Neural progenitor cell (in vitro differentiated cells): ENCODE data around the gene USP9X. TPM values are rescaled to one million over a fixed set of nuclear protein-coding genes. Genes with fewer than 3 reads are reported as not detected.

ENCODE experiments used
- DNase-seq: peaks from one replicate; pipeline ENCODE4 v3.0.0-alpha.2; 2016; ENCODE audit warnings: low spot score
- H2AFZ ChIP-seq: fragments of 200-600 bp; sonication (generic); replicated peaks from 2 replicates; pipeline ENCODE4 v1.6.1; 2016; ENCODE audit warnings: antibody characterized with exemption
- H3F3A ChIP-seq: fragments of 200-600 bp; sonication (generic); 2 replicates; pipeline ENCODE4 v1.6.1; 2016; ENCODE audit warnings: antibody characterized with exemption, low read depth
- H3K27ac ChIP-seq: fragments of 200-600 bp; sonication (generic); 2 replicates; pipeline ENCODE4 v1.5.1; 2016; ENCODE audit warnings: mild to moderate bottlenecking
- H3K27me3 ChIP-seq: fragments of 200-600 bp; sonication (generic); 2 replicates; pipeline ENCODE4 v1.6.1; 2016; ENCODE audit warnings: mild to moderate bottlenecking, moderate library complexity
- H3K36me3 ChIP-seq: fragments of 200-600 bp; sonication (generic); 2 replicates; pipeline ENCODE4 v1.5.1; 2016
- H3K4me1 ChIP-seq: fragments of 200-600 bp; sonication (generic); 2 replicates; pipeline ENCODE4 v1.6.1; 2016; ENCODE audit warnings: mixed run types
- H3K4me2 ChIP-seq: fragments of 200-600 bp; sonication (generic); 2 replicates; pipeline ENCODE4 v1.6.1; 2016
- H3K4me3 ChIP-seq: fragments of 200-600 bp; sonication (generic); 2 replicates; pipeline ENCODE4 v1.5.1; 2016
- H3K79me2 ChIP-seq: fragments of 200-600 bp; sonication (generic); 2 replicates; pipeline ENCODE4 v1.6.1; 2016; ENCODE audit warnings: low read depth
- H3K9ac ChIP-seq: fragments of 200-600 bp; sonication (generic); 2 replicates; pipeline ENCODE4 v1.6.1; 2016
- H3K9me3 ChIP-seq: fragments of 200-600 bp; sonication (generic); 2 replicates; pipeline ENCODE4 v1.5.1; 2016; ENCODE audit warnings: low read depth
- H4K20me1 ChIP-seq: fragments of 200-600 bp; sonication (generic); 2 replicates; pipeline ENCODE4 v1.6.1; 2016; ENCODE audit warnings: low read depth
- H3K27ac Mint-ChIP-seq: 3 replicates; pipeline ENCODE4 v1.8.0; 2021; ENCODE audit warnings: mixed read lengths
- H3K27me3 Mint-ChIP-seq: 2 replicates; pipeline ENCODE4 v1.8.0; 2022; ENCODE audit warnings: low read depth, mild to moderate bottlenecking, inconsistent platforms, moderate library complexity, mixed read lengths; ENCODE audit not compliant: insufficient read depth
- H3K36me3 Mint-ChIP-seq: 3 replicates; pipeline ENCODE4 v1.8.0; 2021; ENCODE audit warnings: mixed read lengths
- H3K4me1 Mint-ChIP-seq: 3 replicates; pipeline ENCODE4 v1.8.0; 2021; ENCODE audit warnings: mixed read lengths
- H3K4me3 Mint-ChIP-seq: 3 replicates; pipeline ENCODE4 v1.8.0; 2021; ENCODE audit warnings: mild to moderate bottlenecking, moderate library complexity, mixed read lengths
- H3K9me3 Mint-ChIP-seq: 3 replicates; pipeline ENCODE4 v1.8.0; 2020; ENCODE audit warnings: mixed read lengths
- EZH2 ChIP-seq: fragments of 200-600 bp; sonication (generic); IDR thresholded peaks from 2 replicates; pipeline ENCODE4 v1.6.1; 2017; ENCODE audit warnings: antibody characterized with exemption, mild to moderate bottlenecking, moderate library complexity
- EZH2phosphoT487 ChIP-seq: fragments of 200-600 bp; sonication (generic); IDR thresholded peaks from 2 replicates; pipeline ENCODE4 v1.6.1; 2017; ENCODE audit warnings: antibody characterized with exemption
- total RNA-seq: library from RNA; depleted of rRNA; stranded (reverse); fragments of >200 nt; gene quantifications from 2 replicates; pipeline ENCODE4 v1.2.3, GENCODE V29; 2015; ENCODE audit warnings: low replicate concordance
- TF ChIP-seq, protein P1 (sequence below): fragments of 200-600 bp; sonication (generic); IDR thresholded peaks from 2 replicates; pipeline ENCODE4 v1.5.1; 2017; ENCODE audit warnings: antibody characterized with exemption, mild to moderate bottlenecking

The USP9X gene
- total RNA-seq, 1 donor from 2014 or later = 115 TPM

DNA sequence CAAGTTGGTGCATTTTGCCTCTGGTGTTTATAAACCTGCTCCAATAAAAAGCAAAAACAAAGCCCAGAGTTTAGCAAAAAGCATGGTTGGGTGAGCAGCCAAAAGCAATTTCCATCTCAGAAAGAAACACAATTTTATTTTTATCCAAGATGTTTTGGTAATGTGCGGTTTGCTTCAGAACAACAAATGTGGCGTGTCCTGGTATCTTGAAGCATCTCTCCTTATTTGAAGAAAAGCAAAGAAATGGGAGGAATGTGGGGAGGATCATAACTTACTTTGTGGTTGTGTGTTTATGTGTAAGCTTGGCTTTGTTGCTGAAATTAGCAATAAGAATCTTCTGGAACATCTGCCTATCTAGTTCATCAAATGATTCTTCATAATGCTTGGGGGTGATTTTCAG, 160.4 kb downstream of the USP9X start:
- Histone ChIP-seq H3K9ac (no peak overlapping the region), H3F3A (no peaks in the 10 kb centered on the region), H3K4me1 (no peaks in the 10 kb centered on the region), H3K36me3 (no peaks in the 10 kb centered on the region), H3K4me2 (no peak overlapping the region), H3K79me2 (no peaks in the 10 kb centered on the region), H3K27me3 (no peaks in the 10 kb centered on the region), H3K9me3 (no peaks in the 10 kb centered on the region), H3K27ac (no peak overlapping the region), H4K20me1 (no peaks in the 10 kb centered on the region), H2AFZ (no peak overlapping the region), H3K4me3 (no peak overlapping the region)
- Mint-ChIP-seq H3K4me1 (no peaks in the 10 kb centered on the region), H3K27ac (no peak overlapping the region), H3K27me3 (no peaks in the 10 kb centered on the region), H3K4me3 (no peak overlapping the region), H3K9me3 (peaks cover 10% of the 10 kb centered on the region), H3K36me3 (no peaks in the 10 kb centered on the region)
- DNase-seq = no peak
- TF ChIP-seq EZH2 (no peak), EZH2phosphoT487 (no peak)
- TF ChIP-seq, protein P1, sequence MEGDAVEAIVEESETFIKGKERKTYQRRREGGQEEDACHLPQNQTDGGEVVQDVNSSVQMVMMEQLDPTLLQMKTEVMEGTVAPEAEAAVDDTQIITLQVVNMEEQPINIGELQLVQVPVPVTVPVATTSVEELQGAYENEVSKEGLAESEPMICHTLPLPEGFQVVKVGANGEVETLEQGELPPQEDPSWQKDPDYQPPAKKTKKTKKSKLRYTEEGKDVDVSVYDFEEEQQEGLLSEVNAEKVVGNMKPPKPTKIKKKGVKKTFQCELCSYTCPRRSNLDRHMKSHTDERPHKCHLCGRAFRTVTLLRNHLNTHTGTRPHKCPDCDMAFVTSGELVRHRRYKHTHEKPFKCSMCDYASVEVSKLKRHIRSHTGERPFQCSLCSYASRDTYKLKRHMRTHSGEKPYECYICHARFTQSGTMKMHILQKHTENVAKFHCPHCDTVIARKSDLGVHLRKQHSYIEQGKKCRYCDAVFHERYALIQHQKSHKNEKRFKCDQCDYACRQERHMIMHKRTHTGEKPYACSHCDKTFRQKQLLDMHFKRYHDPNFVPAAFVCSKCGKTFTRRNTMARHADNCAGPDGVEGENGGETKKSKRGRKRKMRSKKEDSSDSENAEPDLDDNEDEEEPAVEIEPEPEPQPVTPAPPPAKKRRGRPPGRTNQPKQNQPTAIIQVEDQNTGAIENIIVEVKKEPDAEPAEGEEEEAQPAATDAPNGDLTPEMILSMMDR = no peak

DNA sequence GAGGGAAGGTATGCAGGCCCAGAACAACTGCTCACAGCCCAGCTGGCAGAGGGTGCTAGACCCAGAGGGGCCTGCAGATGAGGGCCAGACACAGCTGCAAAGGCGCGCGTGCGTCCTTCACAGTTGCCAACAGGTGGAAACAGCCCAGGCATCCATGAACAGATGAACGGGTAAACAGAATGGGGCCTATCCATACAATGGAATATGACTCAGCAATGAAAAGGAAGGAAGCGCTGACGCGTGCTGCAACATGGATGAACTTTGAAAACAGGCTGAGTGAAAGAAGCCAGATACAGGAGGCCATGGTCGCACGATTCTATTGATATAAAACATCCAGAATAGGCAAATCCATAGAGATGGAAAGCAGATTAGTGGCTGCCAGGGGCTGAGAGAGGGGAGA, 165.6 kb downstream of the USP9X start:
- no peak overlapping the region for H3K27ac Mint-ChIP-seq
- H3K4me1 Mint-ChIP-seq = no peaks in the 10 kb centered on the region
- no peaks in the 10 kb centered on the region for H4K20me1 ChIP-seq
- H2AFZ ChIP-seq = no peak overlapping the region
- no peaks in the 10 kb centered on the region for H3K4me1 ChIP-seq
- no peak overlapping the region for H3K27ac ChIP-seq
- TF ChIP-seq, protein P1 = no peak
- TF ChIP-seq EZH2 = no peak
- TF ChIP-seq EZH2phosphoT487 = no peak
- peaks cover 14% of the 10 kb centered on the region for H3K27me3 ChIP-seq
- no peak for DNase-seq
- H3K79me2 ChIP-seq = no peaks in the 10 kb centered on the region
- H3K4me3 ChIP-seq = no peak overlapping the region
- H3K9me3 Mint-ChIP-seq = peaks cover 10% of the 10 kb centered on the region
- no peaks in the 10 kb centered on the region for H3K36me3 ChIP-seq
- H3K4me2 ChIP-seq = no peak overlapping the region
- no peaks in the 10 kb centered on the region for H3F3A ChIP-seq
- H3K9me3 ChIP-seq = no peaks in the 10 kb centered on the region
- no peak overlapping the region for H3K9ac ChIP-seq
- H3K27me3 Mint-ChIP-seq = peaks cover 5% of the 10 kb centered on the region
- no peak overlapping the region for H3K4me3 Mint-ChIP-seq
- H3K36me3 Mint-ChIP-seq = no peaks in the 10 kb centered on the region

DNA sequence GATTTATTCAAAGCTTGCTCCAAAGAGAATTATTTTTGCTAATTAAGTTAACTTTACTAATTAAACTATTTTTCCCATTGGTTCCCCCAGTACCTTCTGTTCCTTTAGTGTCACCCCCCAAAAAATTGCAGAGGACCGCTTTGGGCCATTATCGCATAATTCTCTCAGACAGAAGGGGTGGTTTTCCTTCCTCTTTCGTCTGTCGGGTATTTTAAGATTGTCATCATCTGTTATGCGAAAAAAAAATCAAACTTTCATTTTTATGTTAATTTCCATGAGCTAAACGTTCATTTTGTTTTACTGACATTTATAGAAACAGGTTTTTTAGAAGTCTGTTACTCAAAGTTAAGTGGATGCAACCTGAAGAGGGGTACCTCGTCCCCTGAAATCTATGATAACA, 172.6 kb downstream of the USP9X start:
- H4K20me1 ChIP-seq = no peaks in the 10 kb centered on the region
- TF ChIP-seq EZH2phosphoT487 (no peak), EZH2 (no peak)
- TF ChIP-seq, protein P1 = no peak
- no peak overlapping the region for H3K4me3 Mint-ChIP-seq
- no peak overlapping the region for H3K27ac Mint-ChIP-seq
- H3F3A ChIP-seq = no peaks in the 10 kb centered on the region
- no peak overlapping the region for H3K9ac ChIP-seq
- no peak overlapping the region for H2AFZ ChIP-seq
- no peaks in the 10 kb centered on the region for H3K4me1 Mint-ChIP-seq
- no peaks in the 10 kb centered on the region for H3K36me3 ChIP-seq
- no peaks in the 10 kb centered on the region for H3K9me3 ChIP-seq
- no peak overlapping the region for H3K27ac ChIP-seq
- H3K4me3 ChIP-seq = no peak overlapping the region
- peaks cover 2% of the 10 kb centered on the region for H3K36me3 Mint-ChIP-seq
- no peaks in the 10 kb centered on the region for H3K79me2 ChIP-seq
- H3K4me2 ChIP-seq = no peak overlapping the region
- peaks cover 4% of the 10 kb centered on the region for H3K27me3 Mint-ChIP-seq
- H3K4me1 ChIP-seq = no peaks in the 10 kb centered on the region
- H3K9me3 Mint-ChIP-seq = peaks cover 19% of the 10 kb centered on the region
- DNase-seq = no peak
- peaks cover 8% of the 10 kb centered on the region for H3K27me3 ChIP-seq

DNA sequence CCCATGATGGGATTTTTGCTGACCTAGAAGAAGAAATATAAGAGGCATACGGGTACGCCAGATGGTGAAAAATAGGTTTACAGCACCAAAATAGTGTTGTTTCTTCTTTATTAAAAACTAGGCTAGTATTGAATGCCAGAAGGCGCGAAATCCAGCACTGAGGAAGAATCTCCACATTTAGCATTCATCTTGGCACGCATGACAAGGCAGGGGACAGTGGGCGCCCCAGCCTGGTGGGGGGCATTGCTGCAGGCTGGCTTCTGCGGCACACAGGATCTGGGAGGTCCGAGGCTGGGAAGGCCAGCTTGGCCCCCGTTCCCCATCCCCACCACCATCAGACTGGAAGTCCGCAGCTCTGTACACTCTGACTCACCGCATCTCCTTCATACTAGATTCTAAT, 173.0 kb downstream of the USP9X start:
- no peak overlapping the region for H3K27ac Mint-ChIP-seq
- H4K20me1 ChIP-seq = no peaks in the 10 kb centered on the region
- no peaks in the 10 kb centered on the region for H3F3A ChIP-seq
- peaks cover 4% of the 10 kb centered on the region for H3K27me3 ChIP-seq
- H3K36me3 Mint-ChIP-seq = peaks cover 2% of the 10 kb centered on the region
- H3K9me3 ChIP-seq = no peaks in the 10 kb centered on the region
- no peak overlapping the region for H3K4me3 Mint-ChIP-seq
- no peak overlapping the region for H3K4me2 ChIP-seq
- no peak overlapping the region for H3K9ac ChIP-seq
- H2AFZ ChIP-seq = no peak overlapping the region
- no peak overlapping the region for H3K27ac ChIP-seq
- no peaks in the 10 kb centered on the region for H3K36me3 ChIP-seq
- H3K4me3 ChIP-seq = no peak overlapping the region
- peaks cover 22% of the 10 kb centered on the region for H3K9me3 Mint-ChIP-seq
- no peaks in the 10 kb centered on the region for H3K79me2 ChIP-seq
- DNase-seq = no peak
- no peaks in the 10 kb centered on the region for H3K4me1 ChIP-seq
- TF ChIP-seq EZH2phosphoT487 = no peak
- TF ChIP-seq EZH2 = no peak
- TF ChIP-seq, protein P1 = no peak
- peaks cover 2% of the 10 kb centered on the region for H3K27me3 Mint-ChIP-seq
- H3K4me1 Mint-ChIP-seq = no peaks in the 10 kb centered on the region
